Hematopoietic multipotent progenitor cell (in vitro differentiated cells): Measurements from ENCODE around the gene FGF14. TPM values are rescaled to one million over a fixed set of nuclear protein-coding genes. Genes with fewer than 3 reads are reported as not detected.

Experiments used
- DNase-seq, 3 donors: peaks; one replicate each; pipeline ENCODE4 v3.0.0-alpha.2; 2011 to 2015; ENCODE audit warnings: low read depth in 2 of 3, low spot score in 2 of 3
- total RNA-seq: library from RNA; depleted of rRNA; stranded (reverse); fragments of >200 nt; gene quantifications from one replicate; pipeline ENCODE4 v1.2.3, GENCODE V29; 2012

FGF14 gene
- total RNA-seq, 1 donor, result under 0.01 TPM

DNA sequence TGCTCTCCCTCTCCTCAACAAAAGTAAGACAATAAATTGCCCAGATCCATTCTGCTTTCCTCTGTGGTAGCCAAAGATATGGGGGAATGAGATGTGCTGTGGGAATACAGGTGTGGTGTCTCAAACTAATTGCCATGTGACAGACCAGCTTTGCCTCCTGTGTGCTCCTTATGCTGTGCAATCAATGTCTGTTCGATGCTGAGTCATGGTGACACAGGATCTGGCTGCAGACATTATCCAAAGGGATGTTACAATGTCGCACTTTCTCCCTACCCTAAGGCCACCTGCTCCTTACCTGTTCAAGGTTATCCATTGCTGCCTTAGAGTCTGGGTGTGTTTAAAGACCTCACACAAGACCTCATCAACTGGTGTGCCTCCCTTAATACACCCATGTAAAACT is 32.5 kb downstream of the FGF14 start:
- no peak for DNase-seq

DNA sequence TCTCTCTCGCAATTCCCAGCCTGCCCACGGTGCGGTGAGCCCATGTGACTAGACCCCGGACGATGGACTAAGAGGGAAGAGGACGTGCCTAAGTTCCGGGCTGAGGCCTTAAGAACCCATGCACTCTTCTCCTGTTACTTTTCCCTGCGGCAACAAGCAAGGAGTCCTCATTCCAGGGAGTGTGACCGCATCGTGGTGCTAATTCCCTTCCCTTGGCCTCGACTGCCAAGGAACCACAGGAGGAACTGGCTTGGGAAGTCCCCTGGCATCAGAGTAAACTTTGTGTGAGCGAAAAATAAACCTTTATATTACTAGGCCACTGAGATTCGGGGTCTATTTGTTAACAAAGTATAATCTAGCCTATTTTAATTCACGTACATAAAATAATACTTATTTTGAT is 34.0 kb downstream of the FGF14 start:
- no peak for DNase-seq

DNA sequence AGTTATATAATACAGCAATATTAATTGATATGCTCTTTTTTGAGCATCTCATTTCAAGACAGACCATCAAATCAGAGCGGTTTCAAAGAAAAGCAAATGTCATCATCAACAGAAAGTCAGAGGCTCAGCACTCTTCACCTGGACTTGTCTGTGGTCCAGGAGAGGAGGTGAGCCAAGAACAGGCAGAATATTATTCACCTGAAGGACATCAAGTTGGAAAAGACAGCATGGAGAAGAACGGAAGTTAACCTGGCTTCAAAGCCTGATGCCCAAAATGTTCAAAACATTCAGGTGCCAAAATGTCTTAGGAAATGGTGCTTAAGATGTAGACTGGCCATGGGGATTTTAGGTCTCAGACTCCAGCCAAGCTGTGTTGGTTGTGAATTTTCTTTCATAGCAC is 40.7 kb downstream of the FGF14 start:
- DNase-seq, result no peak

DNA sequence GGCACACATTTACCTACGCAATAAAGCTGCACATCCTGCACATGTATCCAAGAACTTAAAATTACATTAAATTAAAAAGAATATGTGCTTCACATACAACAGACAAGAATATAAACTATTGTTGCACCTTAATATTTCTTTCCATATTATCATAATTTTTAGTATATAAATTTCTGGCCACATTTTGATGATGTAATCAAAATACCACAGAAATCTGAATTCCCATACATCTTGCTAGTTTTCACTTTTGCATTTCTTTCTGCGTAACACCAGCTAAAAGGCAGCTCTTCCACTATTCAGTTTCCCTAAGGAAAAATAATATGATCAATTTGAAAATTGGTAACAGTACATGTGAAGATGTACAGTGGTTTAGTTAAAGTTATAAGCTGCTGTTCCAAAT is 42.6 kb downstream of the FGF14 start:
- no peak for DNase-seq

DNA sequence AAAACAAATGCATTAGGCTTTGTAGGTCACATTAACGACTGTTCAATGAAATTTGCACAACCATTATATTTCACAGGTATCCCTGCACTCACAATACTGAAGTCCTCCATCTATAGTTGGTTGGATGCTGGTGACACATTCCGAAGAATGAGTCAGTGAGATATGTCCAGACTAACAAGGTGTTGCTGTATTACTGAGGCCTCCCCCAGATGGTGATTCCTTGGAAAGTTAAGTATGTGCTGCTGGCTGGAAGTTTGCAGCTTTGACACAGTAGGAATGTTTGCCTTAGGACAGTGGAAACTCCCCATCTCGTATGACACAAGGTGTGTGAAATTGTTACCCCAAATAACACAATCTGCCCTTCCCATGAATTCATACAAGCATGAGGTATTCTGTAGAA is 46.6 kb downstream of the FGF14 start:
- DNase-seq, result no peak

DNA sequence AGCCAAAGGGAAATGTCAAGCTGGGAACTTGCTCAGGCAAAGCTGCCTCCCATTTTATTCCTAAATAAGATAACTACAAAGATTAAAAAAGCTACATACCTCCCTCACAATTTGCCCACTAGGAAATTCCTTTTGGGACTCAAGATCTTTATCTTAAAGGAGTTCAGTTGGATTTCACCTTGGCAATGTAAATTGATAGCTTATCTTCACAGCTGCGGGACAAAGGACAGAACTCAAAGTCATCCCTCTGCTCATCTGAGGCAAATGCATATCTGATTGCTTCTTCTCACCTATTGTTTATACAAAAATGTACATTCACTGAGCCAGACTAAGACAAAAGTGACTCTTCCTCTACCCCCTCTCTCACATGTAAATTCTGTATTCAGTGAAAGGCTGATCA is 47.8 kb downstream of the FGF14 start:
- DNase-seq, result no peak

DNA sequence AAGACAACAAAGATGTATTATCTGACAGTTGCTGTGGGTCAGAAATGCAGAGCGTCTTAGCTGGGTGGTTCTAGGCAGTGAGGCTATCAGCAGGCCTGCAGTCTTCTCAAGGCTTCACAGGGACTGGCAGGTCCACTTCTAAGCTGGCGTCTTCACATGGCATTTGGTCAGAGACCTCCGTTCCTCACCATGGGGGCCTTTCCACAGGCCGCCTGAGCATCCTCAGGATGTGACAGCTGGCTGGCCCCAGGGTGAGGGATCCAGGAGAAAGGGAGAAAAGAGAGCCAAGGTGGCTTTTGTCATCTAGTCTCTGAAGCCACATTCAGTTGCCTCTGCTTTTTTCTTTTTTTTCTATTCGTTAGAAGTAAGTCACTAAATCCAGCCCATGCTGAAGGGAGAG is 50.3 kb downstream of the FGF14 start:
- DNase-seq, result no peak

DNA sequence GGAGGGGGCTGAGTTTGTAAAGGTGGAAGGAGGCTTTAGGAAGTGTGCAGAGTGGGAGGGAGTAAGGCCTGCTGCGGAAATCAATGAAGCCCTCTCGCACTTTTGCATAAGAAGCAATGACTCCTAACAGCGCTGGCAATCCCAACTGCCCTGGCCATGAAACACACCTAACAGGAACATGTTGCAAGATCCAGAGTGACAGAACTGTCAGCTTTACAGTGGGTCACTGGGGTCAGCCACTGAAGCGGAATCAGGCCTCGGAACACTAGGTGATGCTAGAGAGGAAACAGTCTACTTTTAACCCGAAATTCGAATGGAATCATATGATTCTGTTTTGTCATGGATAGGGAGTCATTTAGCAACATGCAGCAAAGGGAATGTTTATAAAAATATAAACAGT is 54.4 kb downstream of the FGF14 start:
- no peak for DNase-seq

DNA sequence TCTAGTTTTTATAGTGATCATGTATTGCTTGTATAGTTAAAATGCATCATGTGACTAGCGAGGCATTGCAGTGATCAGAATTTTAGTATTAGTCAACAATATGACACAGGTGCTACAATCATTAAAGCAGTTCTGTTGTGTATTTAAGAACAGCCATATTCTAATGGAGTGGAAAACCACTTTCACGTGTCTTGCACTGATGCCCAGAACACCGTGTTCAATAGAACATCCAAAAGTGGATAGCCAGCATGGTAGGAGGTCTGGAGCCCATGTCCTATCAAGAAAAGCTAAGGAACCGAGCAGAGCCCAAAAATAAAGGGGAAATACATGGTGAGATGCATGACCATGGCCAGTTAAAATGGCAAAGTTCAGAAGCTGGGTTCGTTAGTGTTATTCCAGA is 55.1 kb downstream of the FGF14 start:
- no peak for DNase-seq

DNA sequence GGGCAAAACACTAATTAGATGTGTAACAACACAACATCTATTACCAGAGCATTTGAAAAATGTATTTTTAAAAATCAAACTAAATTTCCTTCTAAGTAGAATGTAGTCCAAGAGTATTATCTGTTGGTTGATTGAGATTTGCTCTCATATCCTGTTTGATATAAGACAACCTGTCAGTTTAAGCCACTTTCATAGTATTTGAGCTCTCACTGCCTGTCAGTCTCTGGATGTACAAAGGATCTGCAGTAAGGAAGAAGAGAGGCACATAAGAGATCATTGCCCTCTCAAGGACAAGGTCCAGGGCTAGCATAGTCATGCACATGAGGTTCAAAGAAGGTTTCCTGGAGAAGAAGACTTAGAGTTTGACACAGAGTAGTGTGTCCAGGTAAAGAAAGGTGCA is 57.4 kb downstream of the FGF14 start:
- no peak for DNase-seq

DNA sequence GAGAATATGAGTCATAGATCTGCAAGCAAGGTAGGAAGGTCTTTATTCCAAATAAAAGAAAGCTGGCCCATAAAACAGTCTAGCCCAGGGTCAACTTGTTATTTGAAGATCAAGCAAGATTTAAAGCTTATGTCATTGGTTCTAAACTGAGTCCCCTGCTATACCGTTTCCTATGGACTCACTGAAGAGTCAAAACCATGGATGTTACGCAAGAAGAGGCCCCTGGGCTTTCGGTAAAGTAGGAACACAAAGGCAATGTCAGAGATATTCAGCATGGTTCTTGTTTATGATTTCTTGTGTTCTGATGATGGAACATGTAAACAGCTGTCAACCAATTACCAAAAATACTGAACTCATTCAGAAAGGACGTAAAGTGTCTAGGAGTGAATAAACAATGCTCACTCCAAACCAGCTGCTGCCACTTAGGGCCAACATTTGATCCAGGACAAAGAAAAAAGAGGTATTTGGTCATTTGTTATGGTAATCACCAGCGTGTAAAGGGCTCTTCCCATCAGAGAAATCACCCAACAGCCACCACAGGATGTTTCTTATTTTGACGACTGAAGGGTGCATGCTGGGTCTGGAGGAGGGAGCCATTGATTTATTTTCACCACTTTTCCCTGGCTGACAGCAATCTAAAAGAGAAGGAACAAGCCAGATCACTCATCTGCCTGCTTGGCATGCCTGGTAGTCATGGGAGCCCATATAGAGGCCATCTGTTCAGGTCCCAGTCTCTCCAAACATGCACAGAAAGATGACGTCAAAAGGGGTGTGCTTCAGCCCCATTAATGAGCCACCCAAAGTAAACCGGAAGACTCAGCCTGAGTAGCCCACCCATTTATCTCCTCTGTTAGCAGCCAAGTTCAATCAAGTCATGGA is 68.3 kb downstream of the FGF14 start:
- DNase-seq, result no peak

DNA sequence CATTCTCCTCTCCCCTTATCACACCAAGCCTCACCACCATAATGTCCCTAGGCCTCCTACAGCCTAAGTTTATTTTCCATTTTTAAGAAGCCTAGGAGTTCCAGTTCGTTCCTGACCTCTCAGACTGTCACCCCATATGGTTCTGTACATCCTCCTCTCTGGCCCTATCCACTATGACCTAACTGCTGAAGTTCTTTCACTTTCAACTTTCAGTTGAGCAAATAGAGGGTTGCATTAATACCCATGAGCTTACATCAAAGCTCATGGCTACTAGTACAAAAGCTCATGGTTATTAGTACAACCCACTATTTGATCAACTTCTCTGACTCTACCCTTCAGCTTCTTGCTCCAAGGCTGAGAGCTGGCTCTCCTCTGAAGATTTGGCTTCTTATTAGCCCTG is 72.9 kb downstream of the FGF14 start:
- no peak for DNase-seq

DNA sequence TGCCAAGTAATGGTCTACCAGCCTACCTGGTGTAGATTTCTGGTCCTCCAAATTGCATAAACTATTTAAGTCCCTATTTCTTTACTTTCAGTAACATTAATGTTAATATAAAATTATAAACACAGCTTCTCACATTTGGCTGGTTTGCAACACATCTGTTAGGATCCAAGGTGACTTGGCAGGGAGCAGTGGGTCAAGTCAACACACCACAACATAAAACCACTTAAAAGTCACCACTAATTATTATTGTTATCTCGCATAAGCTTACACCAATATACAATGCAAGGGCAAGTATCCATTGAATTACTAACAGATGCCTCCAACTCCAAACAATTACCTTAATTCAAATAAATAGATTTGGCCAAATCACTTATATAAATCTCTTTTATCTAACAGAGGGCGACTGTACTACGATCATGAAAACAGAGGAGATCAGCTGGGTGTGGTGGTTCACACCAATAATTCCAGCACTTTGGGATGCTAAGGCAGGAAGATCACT is 74.7 kb downstream of the FGF14 start:
- DNase-seq, result no peak

DNA sequence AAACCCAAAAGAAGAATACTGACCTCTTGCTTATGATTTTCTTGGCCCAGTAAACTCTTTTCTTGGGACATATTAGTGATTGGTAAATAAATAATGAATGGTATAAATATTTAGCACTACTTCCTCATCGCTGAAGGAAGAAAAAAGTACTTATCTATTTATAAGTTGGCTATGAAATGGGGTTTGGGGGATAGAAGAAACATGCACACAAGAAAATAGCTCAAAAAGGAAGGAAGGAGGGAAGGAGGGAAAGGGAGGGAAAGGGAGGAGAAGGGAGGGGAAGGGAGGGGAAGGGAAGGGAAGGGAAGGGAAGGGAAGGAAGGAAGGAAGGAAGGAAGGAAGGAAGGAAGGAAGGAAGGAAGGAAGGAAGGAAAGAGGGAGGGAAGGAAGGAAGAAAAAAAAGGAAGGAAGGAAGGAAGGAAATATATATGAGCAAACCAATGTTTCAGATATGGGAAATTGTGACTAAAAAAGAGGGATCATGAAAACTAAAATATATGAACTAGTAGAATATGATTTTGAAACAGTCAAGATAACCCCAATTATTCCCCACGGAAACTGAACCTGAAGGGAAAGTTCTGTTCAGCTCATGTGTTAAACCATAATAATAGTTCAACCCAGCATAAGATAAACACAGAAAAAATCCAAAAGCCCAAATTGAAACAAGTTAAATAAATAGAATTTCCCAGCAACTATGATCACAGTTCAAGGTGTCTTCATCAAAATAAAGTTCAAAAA is 75.3 kb downstream of the FGF14 start:
- DNase-seq, result no peak

DNA sequence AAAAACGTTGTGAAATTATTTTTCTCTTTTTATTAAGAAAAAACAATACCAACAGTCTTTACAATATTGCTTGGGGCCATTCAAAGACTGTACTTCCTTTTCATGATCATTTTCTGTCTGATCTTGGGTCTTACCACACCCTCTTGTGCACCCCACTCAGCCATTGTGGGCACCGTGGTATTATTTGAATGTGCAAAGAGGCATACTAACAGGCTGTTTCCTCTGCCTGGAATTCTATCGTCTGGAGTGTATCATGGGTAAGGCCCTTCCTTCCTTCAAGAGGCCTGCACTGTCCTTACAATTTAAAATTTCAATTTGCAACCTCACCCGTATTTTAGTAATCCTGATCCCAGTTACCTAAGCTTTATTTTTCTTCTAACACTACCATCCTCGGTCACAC is 76.5 kb downstream of the FGF14 start:
- DNase-seq, result no peak

DNA sequence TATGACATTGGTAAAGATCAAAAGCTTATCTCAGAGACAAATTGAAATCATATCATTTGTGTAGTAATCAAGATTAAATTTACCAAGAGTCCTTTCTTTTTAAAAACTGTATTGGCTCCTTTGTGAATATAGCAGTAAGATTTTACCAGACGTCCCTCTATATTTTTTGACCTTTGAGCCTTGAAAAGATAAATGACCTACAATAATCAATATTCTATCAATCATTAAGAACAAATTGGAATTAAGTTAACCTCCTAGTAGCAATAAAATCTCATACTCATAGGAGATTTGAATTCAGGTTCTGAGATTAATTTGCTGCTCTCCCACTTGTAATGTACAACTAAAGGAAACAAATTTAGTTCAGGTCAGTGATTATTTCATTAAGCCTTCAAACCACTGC is 78.3 kb downstream of the FGF14 start:
- no peak for DNase-seq

DNA sequence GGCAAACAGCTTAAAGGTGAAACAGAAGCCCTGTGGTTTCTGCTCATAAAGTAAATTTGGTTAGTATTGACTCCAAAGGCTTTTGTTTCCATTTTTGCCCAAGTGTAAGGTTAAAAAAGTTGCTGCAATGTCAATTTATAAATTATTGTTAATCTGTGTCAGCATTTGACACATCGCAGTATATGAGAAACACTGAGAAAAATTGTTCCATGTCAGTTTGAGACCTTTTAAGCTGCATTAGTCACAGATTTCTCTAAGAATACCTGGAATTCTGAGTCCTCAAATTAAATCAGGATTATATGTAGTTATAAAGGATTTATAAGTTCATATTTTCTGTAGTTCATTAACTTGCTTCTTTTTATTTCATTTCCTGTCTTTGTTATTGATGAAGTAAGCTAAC is 78.8 kb downstream of the FGF14 start:
- DNase-seq, result no peak

DNA sequence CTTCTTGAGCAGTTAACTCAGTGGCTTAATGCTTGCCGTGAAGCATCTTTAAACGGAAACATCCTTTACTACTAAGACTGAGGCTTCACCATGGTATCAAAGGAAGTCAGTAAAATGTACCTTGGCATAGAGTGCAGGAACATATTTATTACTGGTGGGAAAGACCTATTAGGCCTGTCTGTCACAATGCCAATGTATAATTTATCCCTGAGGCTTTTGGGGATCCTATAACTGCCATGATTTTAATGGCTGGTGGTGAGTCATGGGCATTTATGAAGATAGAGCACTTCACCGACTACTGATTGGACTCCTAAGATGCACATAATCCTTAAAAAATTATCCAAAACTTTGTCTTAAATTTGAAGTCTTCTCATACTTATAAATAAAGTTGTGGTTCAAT is 79.6 kb downstream of the FGF14 start:
- no peak for DNase-seq

DNA sequence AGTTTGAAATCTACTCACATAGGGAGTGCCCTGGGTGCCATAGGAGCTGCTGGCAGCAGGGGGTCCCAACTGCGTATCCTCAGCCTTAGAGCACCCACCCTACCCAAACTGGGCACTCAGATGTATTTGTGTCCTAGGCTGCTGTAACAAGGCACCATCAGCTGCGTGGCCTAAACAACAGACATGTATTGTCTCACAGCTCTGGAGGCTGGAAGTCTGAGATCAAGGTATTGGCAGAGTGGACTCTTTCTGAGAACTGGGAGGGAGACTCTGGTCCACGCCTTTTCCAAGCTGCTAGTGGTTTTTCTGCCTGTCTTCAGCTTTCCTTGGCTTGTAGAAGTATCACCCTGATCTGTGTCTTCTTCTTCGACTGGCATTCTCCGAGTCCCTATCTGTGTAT is 83.6 kb downstream of the FGF14 start:
- DNase-seq, result no peak

DNA sequence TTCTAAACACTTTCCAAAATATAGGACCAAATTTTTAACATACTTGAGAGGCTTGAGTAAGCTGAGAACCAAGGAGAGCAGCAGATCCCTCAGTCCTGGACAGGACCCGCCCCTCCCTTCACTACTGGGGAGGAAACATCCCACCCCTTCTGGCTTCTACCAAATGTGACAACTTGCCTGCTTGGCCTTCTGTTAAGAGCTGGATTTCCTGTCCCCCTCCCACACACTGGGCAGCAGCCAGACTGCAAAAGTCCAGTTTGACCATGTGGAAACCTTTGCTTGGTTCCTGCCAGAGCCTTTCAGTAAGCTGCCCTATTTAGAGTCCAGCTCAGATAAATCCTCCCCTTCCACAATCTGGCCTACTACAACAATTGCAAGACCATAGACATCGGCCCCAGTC is 84.3 kb downstream of the FGF14 start:
- DNase-seq, result no peak

DNA sequence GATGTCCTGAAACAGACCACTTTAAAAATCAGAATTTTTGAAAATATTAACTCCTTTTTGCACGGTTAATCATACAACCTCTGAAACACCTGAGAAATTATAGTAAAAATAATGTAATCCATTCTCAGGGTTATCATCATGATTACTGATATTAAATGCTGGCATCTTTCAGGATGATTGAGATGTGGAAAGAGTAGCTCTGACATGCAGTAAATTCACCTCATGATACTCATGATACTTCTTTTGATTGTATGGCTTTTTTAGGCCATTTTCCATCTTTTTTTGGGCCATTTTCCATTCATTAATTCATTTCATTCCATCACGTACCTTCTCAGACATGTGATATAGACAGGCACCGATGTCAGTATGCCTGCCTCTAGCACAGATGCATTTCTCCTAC is 85.1 kb downstream of the FGF14 start:
- no peak for DNase-seq

DNA sequence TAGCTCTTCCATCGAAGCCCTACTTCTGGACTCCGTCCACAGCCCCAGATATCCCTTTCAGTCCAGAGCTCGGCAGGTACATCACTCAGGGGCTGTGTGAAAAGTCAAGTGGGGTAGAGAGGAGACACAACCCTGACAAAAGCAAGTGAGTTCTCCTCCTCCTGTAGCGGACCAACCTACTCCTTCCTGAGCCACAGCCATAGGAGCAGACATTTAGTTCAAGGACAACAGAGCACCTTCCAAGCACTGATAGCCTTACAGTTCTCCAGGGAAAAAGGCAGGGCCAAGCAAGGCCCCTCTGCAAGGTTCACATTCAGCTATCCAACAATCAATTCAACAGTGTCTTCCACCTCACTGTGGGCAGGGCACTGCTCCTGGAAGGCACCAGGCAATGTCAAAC is 89.0 kb downstream of the FGF14 start:
- no peak for DNase-seq
